Chondrocyte (in vitro differentiated cells): ENCODE measurements around the gene SPRED2. TPM values are rescaled to one million over a fixed set of nuclear protein-coding genes. Genes with fewer than 3 reads are reported as not detected.

ENCODE experiments used
- DNase-seq: peaks from one replicate; pipeline ENCODE4 v3.0.0; 2021; ENCODE audit warnings: mixed read lengths, low spot score
- H3K27ac Mint-ChIP-seq: one replicate; pipeline ENCODE4 v1.8.0; 2021; ENCODE audit warnings: mild to moderate bottlenecking, moderate library complexity, mixed read lengths; ENCODE audit not compliant: unreplicated experiment
- H3K27me3 Mint-ChIP-seq: 2 replicates; pipeline ENCODE4 v1.8.0; 2021; ENCODE audit warnings: low read depth, mixed read lengths
- H3K36me3 Mint-ChIP-seq: 2 replicates; pipeline ENCODE4 v1.8.0; 2021; ENCODE audit warnings: low read depth, mixed read lengths
- H3K4me1 Mint-ChIP-seq: 2 replicates; pipeline ENCODE4 v1.8.0; 2021; ENCODE audit warnings: low read depth, mild to moderate bottlenecking, mixed read lengths
- H3K4me3 Mint-ChIP-seq: one replicate; pipeline ENCODE4 v1.8.0; 2021; ENCODE audit warnings: mild to moderate bottlenecking, moderate library complexity, mixed read lengths; ENCODE audit not compliant: unreplicated experiment
- H3K9me3 Mint-ChIP-seq: 2 replicates; pipeline ENCODE4 v1.8.0; 2021; ENCODE audit warnings: low read depth, mixed read lengths
- total RNA-seq: library from RNA; stranded (reverse); gene quantifications from 3 replicates; pipeline ENCODE4 v1.2.1, GENCODE V29; 2021
- TF ChIP-seq, protein P1 (sequence below): fragments of 200-600 bp; sonication (generic); IDR thresholded peaks from 2 replicates; pipeline ENCODE4 v1.5.0; 2021; ENCODE audit warnings: antibody characterized with exemption, mild to moderate bottlenecking, moderate library complexity

SPRED2 gene
- total RNA-seq, 1 donor from 2014 or later: 23.1 TPM

DNA sequence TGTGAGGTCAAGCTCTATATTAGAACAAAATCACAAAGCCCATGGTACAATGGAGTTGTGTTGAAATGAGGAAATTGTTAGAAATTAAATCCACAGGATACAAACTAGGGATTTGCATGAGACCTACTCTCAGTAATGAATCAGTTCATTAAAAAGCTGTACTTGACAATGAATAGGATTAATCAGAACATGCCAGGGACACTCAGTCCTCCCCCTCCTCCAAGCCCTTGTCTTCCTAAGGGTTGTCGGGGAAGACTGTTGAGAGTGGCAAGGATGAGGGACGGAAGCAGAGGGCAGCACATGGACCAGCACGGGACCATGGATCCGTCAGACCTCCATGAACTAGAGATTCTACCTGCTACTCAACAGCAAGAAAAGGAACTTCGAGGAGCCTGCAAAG, 39.8 kb downstream of the SPRED2 start:
- H3K4me3 Mint-ChIP-seq: no peak overlapping the region
- H3K4me1 Mint-ChIP-seq: peaks cover 49% of the 10 kb centered on the region
- no peak for DNase-seq
- no peaks in the 10 kb centered on the region for H3K27me3 Mint-ChIP-seq
- TF ChIP-seq, protein P1, sequence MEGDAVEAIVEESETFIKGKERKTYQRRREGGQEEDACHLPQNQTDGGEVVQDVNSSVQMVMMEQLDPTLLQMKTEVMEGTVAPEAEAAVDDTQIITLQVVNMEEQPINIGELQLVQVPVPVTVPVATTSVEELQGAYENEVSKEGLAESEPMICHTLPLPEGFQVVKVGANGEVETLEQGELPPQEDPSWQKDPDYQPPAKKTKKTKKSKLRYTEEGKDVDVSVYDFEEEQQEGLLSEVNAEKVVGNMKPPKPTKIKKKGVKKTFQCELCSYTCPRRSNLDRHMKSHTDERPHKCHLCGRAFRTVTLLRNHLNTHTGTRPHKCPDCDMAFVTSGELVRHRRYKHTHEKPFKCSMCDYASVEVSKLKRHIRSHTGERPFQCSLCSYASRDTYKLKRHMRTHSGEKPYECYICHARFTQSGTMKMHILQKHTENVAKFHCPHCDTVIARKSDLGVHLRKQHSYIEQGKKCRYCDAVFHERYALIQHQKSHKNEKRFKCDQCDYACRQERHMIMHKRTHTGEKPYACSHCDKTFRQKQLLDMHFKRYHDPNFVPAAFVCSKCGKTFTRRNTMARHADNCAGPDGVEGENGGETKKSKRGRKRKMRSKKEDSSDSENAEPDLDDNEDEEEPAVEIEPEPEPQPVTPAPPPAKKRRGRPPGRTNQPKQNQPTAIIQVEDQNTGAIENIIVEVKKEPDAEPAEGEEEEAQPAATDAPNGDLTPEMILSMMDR: no peak
- no peaks in the 10 kb centered on the region for H3K36me3 Mint-ChIP-seq
- no peak overlapping the region for H3K27ac Mint-ChIP-seq
- H3K9me3 Mint-ChIP-seq: no peaks in the 10 kb centered on the region

GRCh38 chr2:65390134-65390533, 42.3 kb downstream of the SPRED2 start:
- Mint-ChIP-seq H3K4me1 (peaks cover 29% of the 10 kb centered on the region), H3K36me3 (no peaks in the 10 kb centered on the region), H3K27ac (no peak overlapping the region), H3K4me3 (no peak overlapping the region), H3K27me3 (no peaks in the 10 kb centered on the region), H3K9me3 (no peaks in the 10 kb centered on the region)
- no peak for DNase-seq
- TF ChIP-seq, protein P1: no peak

GRCh38 chr2:65389476-65389875, 42.9 kb downstream of the SPRED2 start:
- Mint-ChIP-seq H3K36me3 (no peaks in the 10 kb centered on the region), H3K27me3 (no peaks in the 10 kb centered on the region), H3K4me3 (no peak overlapping the region), H3K9me3 (no peaks in the 10 kb centered on the region), H3K27ac (no peak overlapping the region), H3K4me1 (peaks cover 33% of the 10 kb centered on the region)
- TF ChIP-seq, protein P1: no peak
- DNase-seq: no peak

- DNase-seq: no peak
- Mint-ChIP-seq H3K27me3 (no peaks in the 10 kb centered on the region), H3K36me3 (no peaks in the 10 kb centered on the region), H3K4me1 (peaks cover 35% of the 10 kb centered on the region), H3K9me3 (no peaks in the 10 kb centered on the region), H3K4me3 (no peak overlapping the region), H3K27ac (no peak overlapping the region)
- TF ChIP-seq, protein P1: no peak
Observed at GRCh38 chr2:65388596-65389390, 43.6 kb downstream of the SPRED2 start.

- no peaks in the 10 kb centered on the region for H3K36me3 Mint-ChIP-seq
- H3K27me3 Mint-ChIP-seq: no peaks in the 10 kb centered on the region
- H3K27ac Mint-ChIP-seq: no peak overlapping the region
- peaks cover 37% of the 10 kb centered on the region for H3K4me1 Mint-ChIP-seq
- H3K4me3 Mint-ChIP-seq: no peak overlapping the region
- DNase-seq: no peak
- TF ChIP-seq, protein P1: no peak
- no peaks in the 10 kb centered on the region for H3K9me3 Mint-ChIP-seq
Observed at GRCh38 chr2:65388051-65388531, 44.3 kb downstream of the SPRED2 start.
